HL-60/S4 treated with retinoic acid at 250 ng/mL for 4 days and 3 days (cell line): ENCODE measurements around the gene DMPK.

ENCODE experiments used
- in situ Hi-C: fragments of 300-500 bp; cut with MboI; formaldehyde crosslinking; loops from 2 replicates; pipeline ENCODE4 v1.7.0; 2022; ENCODE audit warnings: low sequenced_read_pairs

The DMPK gene, protein sequence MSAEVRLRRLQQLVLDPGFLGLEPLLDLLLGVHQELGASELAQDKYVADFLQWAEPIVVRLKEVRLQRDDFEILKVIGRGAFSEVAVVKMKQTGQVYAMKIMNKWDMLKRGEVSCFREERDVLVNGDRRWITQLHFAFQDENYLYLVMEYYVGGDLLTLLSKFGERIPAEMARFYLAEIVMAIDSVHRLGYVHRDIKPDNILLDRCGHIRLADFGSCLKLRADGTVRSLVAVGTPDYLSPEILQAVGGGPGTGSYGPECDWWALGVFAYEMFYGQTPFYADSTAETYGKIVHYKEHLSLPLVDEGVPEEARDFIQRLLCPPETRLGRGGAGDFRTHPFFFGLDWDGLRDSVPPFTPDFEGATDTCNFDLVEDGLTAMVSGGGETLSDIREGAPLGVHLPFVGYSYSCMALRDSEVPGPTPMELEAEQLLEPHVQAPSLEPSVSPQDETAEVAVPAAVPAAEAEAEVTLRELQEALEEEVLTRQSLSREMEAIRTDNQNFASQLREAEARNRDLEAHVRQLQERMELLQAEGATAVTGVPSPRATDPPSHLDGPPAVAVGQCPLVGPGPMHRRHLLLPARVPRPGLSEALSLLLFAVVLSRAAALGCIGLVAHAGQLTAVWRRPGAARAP

DNA sequence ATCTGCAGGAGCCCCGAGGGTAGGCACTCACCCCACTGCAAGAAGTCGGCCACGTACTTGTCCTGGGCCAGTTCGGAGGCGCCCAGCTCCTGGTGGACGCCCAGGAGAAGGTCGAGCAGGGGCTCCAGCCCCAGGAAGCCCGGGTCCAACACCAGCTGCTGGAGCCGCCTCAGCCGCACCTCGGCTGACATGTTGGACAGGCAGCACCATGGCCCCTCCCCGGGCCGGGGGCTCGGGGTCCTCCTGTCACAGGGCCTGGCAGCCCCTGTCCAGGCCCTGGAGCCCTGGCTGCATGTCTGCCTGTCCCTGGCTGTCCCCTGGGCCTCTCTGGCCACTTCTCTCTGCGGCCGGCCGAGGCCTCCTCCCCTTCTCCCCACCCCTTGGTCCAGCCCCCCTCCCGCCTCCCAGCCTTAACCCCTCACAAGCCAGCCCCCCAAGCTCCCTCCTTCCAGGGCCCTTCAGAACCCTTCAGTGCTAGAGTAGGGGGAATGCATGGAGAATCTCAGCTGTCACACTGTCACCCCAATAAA is at the start of gene DMPK:
Gene DMPK, minus strand, starts transcription at position 329 of the 530 bp plus-strand sequence. Its CDS starts 138 bp downstream, at position 191.
- in situ Hi-C loops = no loop called here

DNA sequence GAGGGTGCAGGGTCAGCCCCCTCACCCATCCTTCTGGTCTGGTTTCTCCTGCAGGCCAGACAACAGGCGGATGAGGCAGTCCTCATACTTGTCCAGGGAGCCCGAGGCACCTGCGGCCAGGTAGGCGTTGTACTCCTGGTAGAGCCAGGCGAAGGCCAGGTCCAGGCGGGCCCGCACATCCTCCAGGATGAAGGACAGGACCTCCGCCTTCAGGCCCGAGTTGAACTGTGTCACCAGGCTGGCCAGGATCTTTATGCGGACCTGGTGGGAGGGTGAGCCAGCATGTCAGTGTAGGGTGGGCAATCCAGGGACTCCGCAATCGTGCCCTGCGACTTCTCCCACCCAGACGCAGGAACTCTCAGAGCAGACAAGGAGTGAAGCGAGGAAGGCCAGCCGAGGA is 46.7 kb upstream of the DMPK start:
- in situ Hi-C loops = no loop called here

DNA sequence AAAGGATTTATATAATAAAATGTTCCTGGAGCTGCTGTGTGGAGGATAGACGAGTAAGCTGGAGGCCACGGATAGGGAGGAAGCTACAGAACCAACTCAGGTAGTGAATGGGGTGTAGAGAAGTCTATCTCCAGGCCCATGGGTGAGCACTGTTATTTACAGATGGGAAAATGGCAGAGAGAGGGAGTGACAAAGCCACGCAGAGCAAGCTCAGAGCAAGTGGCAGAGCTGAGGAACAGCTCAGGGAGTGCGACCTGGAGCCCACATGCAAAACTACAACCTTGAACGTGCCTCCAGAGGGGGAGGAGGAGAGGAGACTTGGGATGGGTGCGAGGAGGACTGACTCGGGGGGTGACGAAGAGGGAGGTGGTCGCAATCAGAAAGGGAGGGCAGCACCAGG is 46.2 kb upstream of the DMPK start:
- in situ Hi-C loops = no loop called here

DNA sequence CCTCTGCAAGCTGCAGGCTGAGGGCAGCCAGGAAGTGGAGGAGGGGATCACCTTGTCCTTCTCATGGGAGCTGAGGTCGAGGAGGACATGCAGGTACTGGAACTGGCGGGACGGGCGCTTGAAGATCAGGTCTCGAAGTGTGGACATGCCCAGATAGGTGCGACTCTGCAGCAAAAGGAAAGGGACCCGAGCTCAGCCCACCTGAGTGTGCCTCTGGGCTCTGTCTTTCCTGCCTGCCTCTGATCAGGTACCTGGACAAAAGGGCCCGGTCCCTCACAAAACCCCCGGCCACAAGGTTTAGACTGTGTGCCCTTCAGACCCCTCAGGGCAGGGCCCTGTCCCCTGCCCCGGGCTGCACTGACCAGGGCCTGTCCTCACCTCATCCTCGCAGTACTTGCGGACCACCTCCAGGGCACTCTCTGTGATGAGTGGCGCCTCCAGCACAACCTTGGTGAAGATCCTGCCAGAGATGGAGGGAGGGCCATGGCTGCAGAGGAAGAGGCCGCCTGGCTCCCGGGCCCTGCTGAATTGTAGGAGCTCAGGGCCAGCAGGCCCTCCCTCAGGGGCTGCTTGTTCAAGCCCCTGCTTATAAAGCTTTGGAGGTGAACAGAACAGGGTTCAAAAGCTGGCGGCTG is 45.3 kb upstream of the DMPK start:
- in situ Hi-C loops = no loop called here

DNA sequence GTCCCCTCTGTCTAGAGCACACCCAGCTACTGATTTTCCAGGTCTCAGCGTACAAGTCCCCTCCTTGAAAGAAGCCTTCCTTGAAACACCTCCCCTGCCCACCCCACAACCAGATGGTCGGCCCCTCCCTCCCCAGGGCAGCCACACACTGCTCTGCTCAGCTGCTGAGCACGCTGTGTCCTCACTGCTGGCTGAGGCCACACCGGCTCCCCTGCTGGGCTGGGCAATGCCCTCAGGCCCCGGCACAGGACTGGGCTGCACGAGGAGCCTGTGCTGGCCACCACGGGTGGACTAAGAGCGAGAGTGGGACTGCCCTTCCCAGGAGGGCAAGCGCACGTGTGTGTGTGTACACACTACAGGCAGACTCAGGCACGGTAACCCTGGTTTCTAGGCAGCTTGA is 44.6 kb upstream of the DMPK start:
- in situ Hi-C loops = no loop called here

DNA sequence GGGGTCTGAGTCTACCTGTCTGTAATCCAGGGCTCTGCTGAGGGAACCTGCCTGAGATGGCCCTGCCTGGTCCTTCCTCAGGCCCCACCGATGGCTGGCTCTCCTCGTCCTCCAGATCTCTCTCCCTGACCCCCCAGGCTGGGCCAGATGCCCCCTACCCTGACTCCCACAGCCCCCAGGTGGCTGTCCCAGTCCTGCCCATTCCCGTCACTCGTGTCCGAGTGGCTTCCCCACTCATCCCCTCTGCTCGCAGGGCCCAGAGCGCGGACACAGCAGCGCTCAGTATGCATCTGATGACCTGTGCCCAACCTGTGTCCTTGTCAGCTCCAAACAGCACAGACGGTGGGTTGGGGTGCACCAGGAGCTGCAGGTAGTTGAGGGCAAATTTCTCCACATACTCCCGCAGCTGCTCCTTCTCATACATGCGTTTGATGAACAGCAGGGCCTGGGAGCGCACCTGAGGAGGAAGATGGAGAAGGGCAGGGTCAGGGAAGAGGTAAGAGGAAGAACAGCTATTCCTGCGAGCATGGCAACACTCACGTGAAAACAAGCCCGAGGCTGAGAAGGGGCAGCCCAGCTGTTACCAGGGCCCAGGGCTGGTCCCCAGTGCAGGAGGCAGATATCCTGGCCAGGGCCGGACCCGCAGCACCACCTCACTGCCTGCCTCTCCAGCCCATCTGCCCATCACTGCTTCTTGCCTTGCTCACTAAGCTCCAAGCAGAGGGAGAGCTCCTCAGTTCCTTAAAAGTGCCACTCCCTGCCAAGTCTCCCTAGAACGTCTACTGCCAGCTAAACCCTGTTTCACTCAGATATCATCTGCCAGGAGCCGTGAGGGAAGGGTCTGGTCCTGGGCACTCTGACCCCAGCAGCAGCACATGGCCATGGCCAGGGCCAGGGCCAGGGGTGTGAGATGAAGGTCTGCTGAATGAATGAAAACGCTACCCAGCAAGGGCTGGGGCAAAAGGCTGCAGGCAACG is 43.9 kb upstream of the DMPK start:
- in situ Hi-C loops = no loop called here

DNA sequence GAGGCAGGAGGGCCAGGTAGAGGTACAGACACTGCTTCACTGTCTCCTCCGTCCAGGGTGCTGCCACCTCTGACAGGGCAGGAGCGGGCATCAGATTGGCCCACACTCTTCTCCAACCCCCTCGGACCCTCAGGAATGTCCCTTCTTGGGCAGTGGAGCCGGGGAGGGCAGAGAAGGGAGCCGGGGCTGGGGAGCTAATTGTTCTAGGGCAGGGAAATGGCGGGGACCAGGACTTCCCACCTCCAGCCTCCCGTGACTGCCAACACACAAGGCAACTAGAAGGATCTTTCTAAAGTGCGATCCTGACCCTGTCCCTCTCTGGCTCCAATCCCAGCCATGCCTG is 42.9 kb upstream of the DMPK start:
- in situ Hi-C loops = no loop called here

DNA sequence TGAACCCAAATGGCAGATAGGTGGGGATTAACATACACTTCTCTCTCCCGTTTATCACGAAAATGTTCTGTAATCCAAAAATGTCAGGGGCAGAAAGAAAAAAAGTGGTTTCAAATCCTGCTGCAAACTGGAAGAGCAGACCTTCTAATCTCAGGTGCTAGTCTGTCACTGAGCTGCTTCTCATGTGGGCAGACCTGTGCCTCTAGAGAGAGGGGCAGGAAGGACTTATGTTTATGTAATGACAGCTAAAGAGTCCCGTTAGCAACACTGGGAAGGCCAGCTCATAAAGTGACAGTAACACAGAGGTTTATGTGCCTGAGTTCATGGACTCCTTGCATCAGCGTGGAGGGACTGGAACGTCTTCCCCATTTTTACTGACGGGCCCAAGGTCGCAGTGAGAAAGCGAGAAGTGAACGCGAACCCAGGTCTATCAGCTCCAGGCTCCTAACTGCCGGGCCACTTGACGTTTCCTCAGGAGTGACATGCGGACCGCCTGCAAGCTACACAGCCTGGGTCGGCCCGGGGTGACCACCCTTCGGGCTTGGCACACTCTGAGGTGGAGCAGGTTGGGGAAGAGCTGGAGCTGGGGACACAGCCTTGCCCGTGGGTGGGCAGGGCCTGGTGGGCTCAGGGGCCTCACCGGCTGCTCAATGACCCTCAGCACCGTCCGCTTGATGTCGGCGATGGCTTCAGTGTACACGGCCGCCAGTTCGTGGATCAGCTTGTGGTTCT is 42.4 kb upstream of the DMPK start:
- in situ Hi-C loops = no loop called here

DNA sequence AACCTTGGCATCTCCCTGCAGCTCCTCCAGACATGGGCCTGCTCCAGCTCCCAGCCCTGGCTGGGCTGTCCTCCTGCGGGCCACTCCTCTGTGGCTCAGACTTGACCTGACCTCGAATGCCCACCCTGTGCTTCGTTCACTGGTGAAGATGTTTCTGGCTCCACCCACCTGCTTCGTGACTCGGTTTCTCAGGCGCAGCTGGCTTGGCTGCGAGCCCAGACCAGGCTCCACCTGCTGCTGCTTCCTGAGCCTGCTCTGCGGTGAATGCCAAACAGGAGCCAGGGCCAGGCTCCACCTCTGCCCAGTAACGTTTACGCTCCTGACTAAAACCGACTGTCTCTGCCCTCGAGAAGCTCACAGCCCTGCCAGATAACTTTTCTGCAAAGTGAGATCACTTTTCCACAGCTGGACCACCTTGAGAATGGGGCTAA is 41.8 kb upstream of the DMPK start:
- in situ Hi-C loops = no loop called here

DNA sequence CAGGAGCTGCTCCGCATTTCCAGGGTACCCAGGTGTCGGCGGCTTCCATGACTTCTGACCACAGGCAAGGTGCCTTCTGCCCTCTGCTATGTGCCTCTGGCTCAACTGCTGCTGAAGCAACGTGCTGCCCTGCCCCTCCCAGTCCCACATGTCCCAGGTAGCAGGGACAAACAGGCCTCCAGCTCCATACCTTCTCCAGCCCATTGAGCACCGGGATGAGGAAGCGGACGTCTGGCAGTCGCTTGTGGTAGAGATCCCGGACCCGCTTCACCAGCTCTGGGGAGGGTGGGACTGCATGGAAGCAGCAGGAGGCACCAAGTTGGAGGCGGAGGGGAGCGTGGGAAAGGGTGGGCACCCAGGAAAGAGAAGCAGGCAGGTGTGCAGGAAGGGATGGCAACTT is 40.9 kb upstream of the DMPK start:
- in situ Hi-C loops = no loop called here

DNA sequence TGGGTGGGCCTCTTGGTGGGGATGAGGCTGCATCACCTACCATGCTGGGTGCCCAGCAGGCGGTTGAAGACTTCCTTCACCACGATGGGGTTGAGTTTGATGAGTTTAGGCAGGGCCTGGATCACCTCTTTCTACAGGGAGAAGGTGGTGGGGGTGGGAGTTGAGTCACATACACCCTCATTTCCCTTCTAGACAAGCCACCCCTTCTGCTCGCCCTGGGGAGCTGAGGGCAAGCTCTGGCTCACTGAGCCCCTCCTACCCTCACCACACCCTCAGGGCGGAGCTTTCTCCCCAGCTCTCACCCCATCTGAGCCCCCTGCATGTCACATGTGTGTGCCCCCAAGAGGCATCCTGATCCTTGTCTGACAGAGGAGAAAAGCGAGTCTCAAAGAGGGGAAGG is 40.4 kb upstream of the DMPK start:
- in situ Hi-C loops = no loop called here

DNA sequence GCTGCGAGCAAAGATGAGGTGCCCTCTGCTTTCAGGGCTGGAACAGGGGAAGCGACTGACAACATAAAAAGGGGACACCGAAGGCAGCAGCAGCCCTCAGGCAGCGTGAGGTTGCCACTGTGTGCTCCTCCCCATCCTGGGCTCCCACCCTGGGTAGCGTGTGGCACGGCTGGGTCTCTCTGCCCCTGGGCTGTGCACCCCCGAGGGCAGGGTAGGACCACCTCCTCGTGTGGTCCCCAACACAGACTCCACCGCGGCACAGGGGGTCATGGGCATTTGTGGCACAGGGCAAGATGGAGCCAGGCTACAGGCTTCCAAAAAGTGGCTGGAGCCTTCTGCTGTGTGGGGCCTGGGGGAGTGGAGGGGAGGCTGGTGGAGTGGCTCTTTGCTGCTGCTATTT is 39.3 kb upstream of the DMPK start:
- in situ Hi-C loops = no loop called here

DNA sequence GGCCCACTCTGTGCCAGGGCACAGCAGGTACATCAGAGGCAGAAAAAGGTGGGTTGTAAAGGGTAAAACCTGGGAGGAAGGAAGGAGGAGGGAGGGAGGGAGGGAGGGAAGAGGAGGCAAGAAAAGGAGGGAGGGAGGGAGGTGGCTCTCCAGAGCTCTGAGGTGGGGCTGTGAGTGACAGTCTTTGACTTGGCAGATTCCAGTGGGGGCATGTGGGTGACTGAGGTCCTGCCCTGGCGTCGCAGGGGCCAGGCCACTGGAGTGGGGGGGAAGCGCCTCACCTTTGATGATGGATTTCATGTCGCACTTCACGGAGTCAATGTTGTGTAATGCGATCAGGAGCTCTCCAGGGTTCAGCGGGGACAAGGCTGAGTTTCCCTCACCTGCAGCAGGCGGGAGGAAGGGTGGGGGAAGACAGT is 38.8 kb upstream of the DMPK start:
- in situ Hi-C loops = no loop called here

DNA sequence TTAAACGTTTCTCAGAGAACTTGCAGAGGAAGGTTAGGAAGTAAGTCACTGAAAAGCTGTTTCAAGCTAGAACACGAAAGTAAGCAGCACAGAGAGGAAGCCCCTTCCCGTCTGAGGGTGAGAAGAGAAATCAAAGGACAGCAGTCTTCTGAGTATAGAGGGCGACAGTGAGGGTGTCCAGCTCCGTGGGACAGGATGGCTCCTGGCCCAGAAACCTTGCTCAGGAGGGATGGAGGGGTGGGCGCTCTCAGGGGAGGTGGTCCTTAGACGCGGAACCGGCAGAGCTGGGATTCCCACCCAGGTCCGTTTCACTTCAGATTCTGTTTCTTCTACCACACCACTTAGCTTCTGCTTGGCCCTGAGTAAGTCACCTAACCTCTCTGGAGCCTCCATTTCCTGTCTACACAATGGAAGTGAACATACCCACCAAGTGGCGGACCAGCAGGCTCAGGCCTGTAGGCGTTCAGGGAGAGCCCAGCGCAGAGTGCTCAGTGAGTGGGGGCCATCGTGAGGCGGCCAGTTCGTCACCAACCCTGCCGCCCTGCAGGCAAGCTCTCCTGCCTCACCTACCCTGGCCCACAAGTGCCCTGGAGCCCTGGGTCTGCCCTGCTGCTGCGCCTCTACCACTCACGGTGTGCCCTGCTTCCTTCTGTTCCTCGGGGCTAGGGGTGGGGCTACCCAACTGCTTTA is 38.3 kb upstream of the DMPK start:
- in situ Hi-C loops = no loop called here

DNA sequence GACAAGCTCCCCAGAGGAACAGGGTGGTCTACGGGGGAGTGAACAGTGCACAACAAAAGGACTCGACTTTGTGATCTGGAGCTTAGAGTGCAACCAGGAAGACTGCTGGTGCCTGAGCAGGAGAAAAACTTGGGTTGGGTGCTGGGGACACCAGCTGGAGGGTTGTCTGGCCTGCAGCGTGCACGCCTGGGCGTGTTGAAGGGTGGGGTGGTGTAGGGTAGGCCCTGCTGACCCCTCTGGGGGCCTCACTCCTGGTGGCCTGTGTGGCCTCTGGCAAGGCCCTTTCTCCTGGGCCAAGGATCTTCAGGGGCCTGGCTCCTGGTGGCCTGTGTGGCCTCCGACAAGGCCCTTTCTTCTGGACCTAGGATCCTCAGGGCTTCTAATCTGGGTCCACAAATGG is 37.5 kb upstream of the DMPK start:
- in situ Hi-C loops = no loop called here

DNA sequence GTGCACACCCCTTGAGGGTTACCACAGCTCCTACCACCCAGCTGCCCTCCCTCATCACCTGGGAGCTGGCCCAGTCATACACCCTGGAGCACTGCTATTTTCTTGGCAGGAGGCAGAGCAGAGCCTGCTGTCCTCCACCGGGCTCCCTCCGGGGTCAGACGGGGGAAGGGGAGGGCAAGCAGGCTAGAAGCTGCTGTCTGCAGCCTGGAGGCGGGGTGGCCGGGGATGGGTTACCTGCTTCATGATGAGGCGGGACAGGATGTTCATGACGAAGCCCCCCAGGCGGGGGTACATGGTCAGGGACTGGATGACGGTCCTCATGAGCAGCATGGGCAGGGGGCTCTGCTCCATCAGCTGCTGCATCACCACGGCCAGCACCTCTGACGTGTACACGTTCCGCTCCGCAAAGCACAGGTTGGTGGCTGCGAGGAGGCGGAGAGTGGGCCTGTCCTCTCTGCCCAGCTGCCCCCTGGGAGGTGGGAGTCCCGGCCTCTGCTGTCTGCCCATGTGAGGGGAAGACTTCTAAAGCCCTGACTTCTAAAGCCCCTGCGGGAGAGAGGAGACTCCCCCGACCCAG is 35.5 kb upstream of the DMPK start:
- in situ Hi-C loops = no loop called here

DNA sequence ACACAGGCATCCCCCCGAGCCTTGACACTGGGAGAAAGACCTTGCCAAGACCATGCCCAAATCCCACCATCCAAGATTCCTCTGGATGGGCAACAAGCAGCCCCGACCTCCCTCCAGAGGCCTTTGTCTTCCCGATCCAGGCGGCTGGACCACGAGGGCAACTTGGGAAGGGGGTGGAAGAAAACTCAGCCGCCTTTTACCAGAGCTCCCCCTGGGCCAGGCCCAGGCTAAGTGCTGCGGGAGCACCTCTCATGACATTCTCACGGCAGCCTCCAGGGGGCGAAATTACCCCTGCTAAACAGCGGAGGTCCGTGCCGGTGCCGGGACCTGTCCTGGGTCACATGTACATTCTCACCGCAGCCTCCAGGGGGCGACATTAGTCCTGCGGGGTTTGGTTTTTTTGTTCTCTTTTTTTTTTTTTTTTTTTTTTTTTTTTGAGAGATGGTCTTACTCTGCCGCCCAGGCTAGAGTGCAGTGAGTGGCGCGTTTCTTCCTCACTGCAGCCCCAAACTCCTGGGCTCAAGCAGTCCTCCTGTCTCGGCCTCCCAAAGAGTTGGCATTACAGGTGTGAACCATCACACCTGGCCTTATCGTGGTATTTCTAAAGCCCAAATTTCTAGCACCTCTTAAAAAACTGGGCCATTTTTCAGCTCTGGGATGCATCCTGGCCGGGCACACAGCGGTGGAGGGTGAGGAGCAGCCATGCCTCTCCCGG is 34.9 kb upstream of the DMPK start:
- in situ Hi-C loops = no loop called here

DNA sequence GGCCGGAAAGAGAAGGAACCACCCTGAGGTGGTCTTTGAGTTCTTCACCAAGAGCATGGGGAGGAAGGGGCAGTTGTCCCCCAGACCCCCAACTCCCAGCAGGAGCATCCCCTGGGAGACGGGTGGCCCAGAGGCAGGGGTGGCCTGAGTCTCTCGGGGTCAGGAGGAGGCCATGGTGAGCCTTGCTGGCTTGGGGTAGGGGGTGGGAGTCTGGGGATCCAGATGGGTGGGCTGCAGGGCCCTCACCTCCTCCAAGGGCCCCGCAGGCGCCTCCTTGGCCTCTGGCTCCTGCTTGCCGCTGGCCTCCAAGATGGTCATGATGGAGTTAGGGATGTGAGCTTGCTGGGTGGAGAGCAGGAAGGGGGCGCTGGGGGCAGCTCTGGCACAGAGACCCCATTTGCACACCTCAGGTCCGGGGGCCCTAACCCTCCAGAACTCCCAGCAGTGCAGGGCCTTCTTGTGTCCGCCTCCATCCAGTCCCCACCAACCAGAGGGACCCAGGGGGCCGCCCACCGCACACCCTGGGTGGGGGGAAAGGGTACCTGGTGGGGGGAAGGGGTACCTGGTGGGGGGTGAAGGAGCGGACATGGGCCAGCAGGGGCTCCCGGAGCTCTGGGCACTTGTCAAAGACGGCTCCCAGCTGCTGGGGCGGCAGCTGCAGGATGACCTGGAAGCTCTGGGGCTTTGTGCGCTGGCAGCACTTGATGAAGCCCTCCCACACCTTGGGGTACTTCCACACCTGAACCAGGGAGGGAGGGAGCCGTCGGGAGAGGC is 34.1 kb upstream of the DMPK start:
- in situ Hi-C loops = no loop called here
